ENCODE results near the gene RSU1. TPM values are rescaled to one million over a fixed set of nuclear protein-coding genes. Genes with fewer than 3 reads are reported as not detected.

RSU1 gene
- total and polyA plus RNA-seq, 2 of the 13 experiments (the other 11 are each of a cell fraction or from before 2014, with no cell fraction given), result 32.3 to 35.1 TPM

- Histone ChIP-seq H3K4me1 (ENCODE audit: insufficient read depth, low read length) (no peaks in the 10 kb centered on the region), H2AFZ (ENCODE audit: low read length) (peak overlapping the region; percentile 76), H3K9me3 (ENCODE audit: low read length) (no peaks in the 10 kb centered on the region), H3K79me2 (ENCODE audit: insufficient read depth, low read length) (no peaks in the 10 kb centered on the region), H3K27me3 (ENCODE audit: control insufficient read depth in 1 of 2, insufficient read depth in 2 of 2, low read length in 2 of 2) (no peaks in the 10 kb centered on the region), H3K36me3 (replicated peaks in 1 of 2; ENCODE audit: control insufficient read depth in 1 of 2, insufficient read depth in 2 of 2, low read length in 2 of 2) (no peaks in the 10 kb centered on the region), H3K4me3 (replicated peaks in 1 of 3; ENCODE audit: insufficient read depth in 1 of 3, low read depth in 2 of 3, low read length in 3 of 3) (peak overlapping the region; percentile 20 to 36 (median 36); a peak in 5 of 6 replicates), H3K4me2 (ENCODE audit: low read depth, low read length) (peak overlapping the region; percentile 64), H3K9ac (ENCODE audit: insufficient read depth, low read depth, low read length) (no peak overlapping the region), H3K27ac (ENCODE audit: extremely low read length, insufficient read depth, low read length) (no peak overlapping the region), H4K20me1 (ENCODE audit: insufficient read depth, low read length) (no peaks in the 10 kb centered on the region)
- 27% methylated on average over 3 of the region's 3 CpGs for WGBS (ENCODE audit: low lambda C conversion rate)
- TF ChIP-seq ZNF569 (CRISPR knock-in tag; IDR thresholded peaks at IDR 0.05; ENCODE audit: borderline replicate concordance) (no peak), ELF1 (CRISPR knock-in tag; IDR thresholded peaks at IDR 0.05) (0 out of 2 replicates have a peak, but pooled peaks have one; percentile 15), GABPA (IDR thresholded peaks at IDR 0.05; ENCODE audit: low read depth, low read length) (peak; percentile 25; the same call in 1 of the 2 replicates), GABPA (CRISPR knock-in tag; IDR thresholded peaks at IDR 0.05; ENCODE audit: low read depth) (peak; percentile 83)
- BruUV-seq (replicated peaks), result no TSS peak
- CTCF ChIA-PET (ENCODE audit: low intra/inter-chr PET ratio, low total read pairs), result no interaction called here
- intact Hi-C loops (cut with micrococcal nuclease; ENCODE audit: unreplicated experiment) (no loop called here), in situ Hi-C loops (cut with HindIII; ENCODE audit: extremely low pct_ligation_motif_present, low pct_unique_long_range_greater_than_20kb) (no loop called here)
- ATAC-seq, result no peak
- POLR2A ChIA-PET, result no interaction called here
- no peak for FAIRE-seq
- DNase-seq (ENCODE audit: low spot score), result no peak
Observed at GRCh38 chr10:16565604-16566003, 251.6 kb downstream of the RSU1 start.

- no peaks in the 10 kb centered on the region for H3K4me1 ChIP-seq (ENCODE audit: insufficient read depth, low read length)
- H3K27ac ChIP-seq (ENCODE audit: extremely low read length, insufficient read depth, low read length), result no peak overlapping the region
- no peak overlapping the region for H3K9ac ChIP-seq (ENCODE audit: insufficient read depth, low read depth, low read length)
- no peak overlapping the region for H2AFZ ChIP-seq (ENCODE audit: low read length)
- POLR2A ChIA-PET, result no interaction called here
- FAIRE-seq (no peak), ATAC-seq (no peak), DNase-seq (ENCODE audit: low spot score) (no peak)
- no peaks in the 10 kb centered on the region for H3K9me3 ChIP-seq (ENCODE audit: low read length)
- H3K27me3 ChIP-seq (ENCODE audit: control insufficient read depth in 1 of 2, insufficient read depth in 2 of 2, low read length in 2 of 2), result no peaks in the 10 kb centered on the region
- H3K79me2 ChIP-seq (ENCODE audit: insufficient read depth, low read length), result no peaks in the 10 kb centered on the region
- in situ Hi-C loops (cut with HindIII; ENCODE audit: extremely low pct_ligation_motif_present, low pct_unique_long_range_greater_than_20kb) (no loop called here), intact Hi-C loops (cut with micrococcal nuclease; ENCODE audit: unreplicated experiment) (no loop called here)
- BruUV-seq (replicated peaks), result no TSS peak
- no peaks in the 10 kb centered on the region for H4K20me1 ChIP-seq (ENCODE audit: insufficient read depth, low read length)
- WGBS (ENCODE audit: low lambda C conversion rate), result 63% methylated on average over 6 of the region's 6 CpGs
- CTCF ChIA-PET (ENCODE audit: low intra/inter-chr PET ratio, low total read pairs), result no interaction called here
- no peak for TF ChIP-seq HNRNPLL (IDR thresholded peaks at IDR 0.05; ENCODE audit: low read depth, low read length, poor library complexity, severe bottlenecking)
- TF ChIP-seq, protein P1, sequence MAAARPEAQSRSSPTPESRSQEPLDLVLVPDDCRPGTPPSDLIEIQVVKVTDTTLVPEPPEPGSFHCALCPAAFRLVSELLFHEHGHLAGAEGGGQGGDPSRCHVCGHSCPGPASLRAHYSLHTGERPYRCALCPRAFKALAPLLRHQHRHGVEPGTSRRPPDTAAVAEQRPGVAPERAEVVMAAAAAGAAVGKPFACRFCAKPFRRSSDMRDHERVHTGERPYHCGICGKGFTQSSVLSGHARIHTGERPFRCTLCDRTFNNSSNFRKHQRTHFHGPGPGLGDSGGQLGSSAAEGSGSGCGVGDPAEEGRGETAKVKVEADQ (CRISPR knock-in tag; IDR thresholded peaks at IDR 0.05; ENCODE audit: borderline replicate concordance), result no peak
- no peak for TF ChIP-seq ZSCAN20 (CRISPR knock-in tag; IDR thresholded peaks at IDR 0.05; ENCODE audit: borderline replicate concordance)
- TF ChIP-seq FOXO1 (CRISPR knock-in tag; IDR thresholded peaks at IDR 0.05), result no peak
- TF ChIP-seq, protein P2, sequence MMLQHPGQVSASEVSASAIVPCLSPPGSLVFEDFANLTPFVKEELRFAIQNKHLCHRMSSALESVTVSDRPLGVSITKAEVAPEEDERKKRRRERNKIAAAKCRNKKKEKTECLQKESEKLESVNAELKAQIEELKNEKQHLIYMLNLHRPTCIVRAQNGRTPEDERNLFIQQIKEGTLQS (CRISPR knock-in tag; IDR thresholded peaks at IDR 0.05), result no peak
- TF ChIP-seq KDM1A (CRISPR knock-in tag; IDR thresholded peaks at IDR 0.05), result no peak
- TF ChIP-seq ZNF513 (CRISPR knock-in tag; conservative IDR thresholded peaks at IDR 0.05), result no peak
- no peak for TF ChIP-seq CBFB (CRISPR knock-in tag; IDR thresholded peaks at IDR 0.05)
- TF ChIP-seq FOXA1 (IDR thresholded peaks at IDR 0.05), result no peak
- no peak for TF ChIP-seq FOXA1 (CRISPR knock-in tag; IDR thresholded peaks at IDR 0.05)
- TF ChIP-seq SNAPC5 (CRISPR knock-in tag; IDR thresholded peaks at IDR 0.05; ENCODE audit: borderline replicate concordance), result no peak
- no peak for TF ChIP-seq ZNF670 (CRISPR knock-in tag; IDR thresholded peaks at IDR 0.05; ENCODE audit: borderline replicate concordance)
- TF ChIP-seq KDM5B (CRISPR knock-in tag; IDR thresholded peaks at IDR 0.05; ENCODE audit: borderline replicate concordance), result no peak
- no peak for TF ChIP-seq ZNF230 (CRISPR knock-in tag; IDR thresholded peaks at IDR 0.05)
- H3K36me3 ChIP-seq (replicated peaks in 1 of 2; ENCODE audit: control insufficient read depth in 1 of 2, insufficient read depth in 2 of 2, low read length in 2 of 2), result no peaks in the 10 kb centered on the region
- no peak overlapping the region for H3K4me3 ChIP-seq (replicated peaks in 1 of 3; ENCODE audit: insufficient read depth in 1 of 3, low read depth in 2 of 3, low read length in 3 of 3)
- H3K4me2 ChIP-seq (ENCODE audit: low read depth, low read length), result no peak overlapping the region
Observed at GRCh38 chr10:16562891-16563290, 254.3 kb downstream of the RSU1 start.

Measured in HepG2 (cell line).